ENCODE results near the gene KLHL3.
A peak's percentile ranks its signal among the peaks of the same experiment; 100 is the strongest.
"Not testable (repeated sequence)": the region's sequence is repeated elsewhere in the genome, so short reads cannot be mapped to it uniquely, and the experiment has no call there.

The KLHL3 gene

GRCh38 chr5:137735555-137736284, at the start of gene KLHL3:
TSS of gene KLHL3 (minus strand) at chr5:137736089. CDS start at chr5:137735646, 443 bp downstream.
- peak; percentile 27 for DNase-seq

GRCh38 chr5:137782984-137783536, 47.2 kb upstream of the KLHL3 start:
- no peak for DNase-seq

GRCh38 chr5:137782055-137782454, 46.2 kb upstream of the KLHL3 start:
- no peak for DNase-seq

- DNase-seq, result peak; percentile 27
Observed at GRCh38 chr5:137778772-137779564, 43.1 kb upstream of the KLHL3 start.

- DNase-seq, result not testable (repeated sequence)
Observed at GRCh38 chr5:137767937-137768336, 32.0 kb upstream of the KLHL3 start.

GRCh38 chr5:137761566-137761965, 25.7 kb upstream of the KLHL3 start:
- peak; percentile 51 for DNase-seq

GRCh38 chr5:137760719-137761516, 25.0 kb upstream of the KLHL3 start:
- DNase-seq, result no peak

- no peak for DNase-seq
Observed at GRCh38 chr5:137760294-137760693, 24.4 kb upstream of the KLHL3 start.

- DNase-seq, result no peak
Observed at GRCh38 chr5:137758715-137759306, 22.9 kb upstream of the KLHL3 start.

- DNase-seq, result no peak
Observed at GRCh38 chr5:137758121-137758520, 22.2 kb upstream of the KLHL3 start.

- DNase-seq, result no peak
Observed at GRCh38 chr5:137757634-137758033, 21.7 kb upstream of the KLHL3 start.

- peak; percentile 15 for DNase-seq
Observed at GRCh38 chr5:137754961-137755762, 19.3 kb upstream of the KLHL3 start.

- peak; percentile 99 for DNase-seq
Observed at GRCh38 chr5:137754188-137754960, 18.5 kb upstream of the KLHL3 start, which contains the start of gene HNRNPA0. TSS of gene HNRNPA0 (minus strand) at chr5:137754363. CDS start at chr5:137754066, 297 bp downstream.

- peak; percentile 54 for DNase-seq
Observed at GRCh38 chr5:137753691-137754187, 17.9 kb upstream of the KLHL3 start.

GRCh38 chr5:137752905-137753690, 17.2 kb upstream of the KLHL3 start:
- peak; percentile 54 for DNase-seq

- DNase-seq, result peak; percentile 79
Observed at GRCh38 chr5:137751869-137752491, 16.1 kb upstream of the KLHL3 start.

GRCh38 chr5:137750436-137750835, 14.5 kb upstream of the KLHL3 start:
- DNase-seq, result no peak

- DNase-seq, result no peak
Observed at GRCh38 chr5:137747848-137748247, 12.0 kb upstream of the KLHL3 start.

- DNase-seq, result peak; percentile 77
Observed at GRCh38 chr5:137743031-137743640, 7.2 kb upstream of the KLHL3 start.

All from inflammatory macrophage treated with lipopolysaccharide for 4 hours (primary cell).